Measurements from ENCODE around the gene RAB3C.
"Not testable (repeated sequence)": the region's sequence is repeated elsewhere in the genome, so short reads cannot be mapped to it uniquely, and the experiment has no call there.

The RAB3C gene

GRCh38 chr5:58683567-58683966, 100.7 kb downstream of the RAB3C start:
- no peak for TF ChIP-seq CTCF (IDR thresholded peaks at IDR 0.05; ENCODE audit: low read depth, low read length)
- no peak for DNase-seq (ENCODE audit: extremely low read depth, low read depth)

- DNase-seq (ENCODE audit: extremely low read depth, low read depth) = no peak
- no peak for TF ChIP-seq CTCF (IDR thresholded peaks at IDR 0.05; ENCODE audit: low read depth, low read length)
These were observed 104.2 kb downstream of the RAB3C start for GRCh38 chr5:58687079-58687478.

GRCh38 chr5:58687595-58687994, 104.7 kb downstream of the RAB3C start:
- DNase-seq (ENCODE audit: extremely low read depth, low read depth) = no peak
- TF ChIP-seq CTCF (IDR thresholded peaks at IDR 0.05; ENCODE audit: low read depth, low read length) = no peak

- DNase-seq (ENCODE audit: extremely low read depth, low read depth) = not testable (repeated sequence)
These were observed 116.3 kb downstream of the RAB3C start for GRCh38 chr5:58699088-58699761.

- TF ChIP-seq CTCF (IDR thresholded peaks at IDR 0.05; ENCODE audit: low read depth, low read length) = no peak
- no peak for DNase-seq (ENCODE audit: extremely low read depth, low read depth)
These were observed 116.9 kb downstream of the RAB3C start for GRCh38 chr5:58699762-58700118.

- no peak for TF ChIP-seq CTCF (IDR thresholded peaks at IDR 0.05; ENCODE audit: low read depth, low read length)
- DNase-seq (ENCODE audit: extremely low read depth, low read depth) = no peak
These were observed 121.2 kb downstream of the RAB3C start for GRCh38 chr5:58703925-58704555.

- no peak for TF ChIP-seq CTCF (IDR thresholded peaks at IDR 0.05; ENCODE audit: low read depth, low read length)
These were observed 123.9 kb downstream of the RAB3C start for GRCh38 chr5:58706736-58707135.

GRCh38 chr5:58708456-58708855, 125.6 kb downstream of the RAB3C start:
- no peak for DNase-seq (ENCODE audit: extremely low read depth, low read depth)
- no peak for TF ChIP-seq CTCF (IDR thresholded peaks at IDR 0.05; ENCODE audit: low read depth, low read length)

More at GRCh38 chr5:58706736-58707135, 123.9 kb downstream of the RAB3C start:
- no peak for DNase-seq (ENCODE audit: extremely low read depth, low read depth)

GRCh38 chr5:58710425-58710824, 127.5 kb downstream of the RAB3C start:
- DNase-seq (ENCODE audit: extremely low read depth, low read depth) = not testable (repeated sequence)

All from AG09319 (cell line).